GM19452 (cell line): ENCODE results near the gene ZNF497.
"Not testable (repeated sequence)": the region's sequence is repeated elsewhere in the genome, so short reads cannot be mapped to it uniquely, and the experiment has no call there.

Source experiments
- ATAC-seq: cut with Tn5 transposase; IDR thresholded peaks from one replicate; pipeline ENCODE4 v1.9.1; 2021; ENCODE audit not compliant: unreplicated experiment

The ZNF497 gene

DNA sequence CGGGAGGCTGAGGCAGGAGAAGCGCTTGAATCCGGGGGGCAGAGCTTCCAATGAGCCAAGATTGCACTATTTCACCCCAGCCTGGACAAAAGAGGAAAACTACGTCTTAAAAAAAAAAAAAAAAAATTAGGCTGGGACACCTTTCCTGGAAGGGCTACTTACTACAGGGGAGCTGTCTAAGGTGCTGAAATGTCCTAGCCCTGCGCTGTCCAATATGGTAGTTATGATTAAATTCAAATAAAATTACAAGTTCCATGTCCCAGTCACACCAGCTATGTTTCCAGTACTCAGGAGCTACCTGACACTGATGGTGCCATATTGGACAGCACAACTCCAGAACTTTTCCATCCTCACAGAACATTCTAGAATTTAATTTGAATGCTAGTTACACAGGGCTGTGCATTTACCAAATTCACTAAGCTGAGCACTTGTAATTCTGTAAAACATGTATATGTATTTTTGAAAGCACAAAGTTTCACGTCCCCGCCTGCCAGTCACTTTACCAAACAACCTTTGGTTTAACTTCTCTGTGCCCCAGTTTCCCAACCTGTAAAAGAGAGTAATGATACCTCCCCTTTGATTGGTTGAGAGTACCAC lies 45.0 kb downstream of the ZNF497 start:
- ATAC-seq, result no peak

- ATAC-seq, result no peak
These were observed 47.0 kb downstream of the ZNF497 start for GRCh38 chr19:58315580-58315979.

- no peak for ATAC-seq
These were observed 51.1 kb downstream of the ZNF497 start for GRCh38 chr19:58311345-58311865.

DNA sequence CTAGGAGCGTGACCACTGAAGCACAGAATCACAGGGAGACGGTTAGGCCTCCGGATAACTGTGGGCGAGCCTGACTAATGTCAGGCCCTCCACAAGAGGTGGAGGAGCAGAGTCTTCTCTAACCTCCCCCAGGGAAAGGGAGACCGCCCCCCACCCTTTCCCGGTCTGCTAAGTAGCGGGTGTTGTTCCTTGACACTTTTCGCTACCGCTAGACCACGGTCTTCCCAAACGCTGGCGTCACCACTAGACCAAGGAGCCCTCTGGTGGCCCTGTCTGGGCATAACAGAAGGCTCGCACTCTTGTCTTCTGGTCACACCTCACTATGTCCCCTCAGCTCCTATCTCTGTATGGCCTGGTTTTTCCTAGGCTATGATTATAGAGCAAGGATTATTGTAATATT lies 51.9 kb downstream of the ZNF497 start:
- not testable (repeated sequence) for ATAC-seq

GRCh38 chr19:58307736-58308135 lies 54.8 kb downstream of the ZNF497 start:
- ATAC-seq, result no peak

DNA sequence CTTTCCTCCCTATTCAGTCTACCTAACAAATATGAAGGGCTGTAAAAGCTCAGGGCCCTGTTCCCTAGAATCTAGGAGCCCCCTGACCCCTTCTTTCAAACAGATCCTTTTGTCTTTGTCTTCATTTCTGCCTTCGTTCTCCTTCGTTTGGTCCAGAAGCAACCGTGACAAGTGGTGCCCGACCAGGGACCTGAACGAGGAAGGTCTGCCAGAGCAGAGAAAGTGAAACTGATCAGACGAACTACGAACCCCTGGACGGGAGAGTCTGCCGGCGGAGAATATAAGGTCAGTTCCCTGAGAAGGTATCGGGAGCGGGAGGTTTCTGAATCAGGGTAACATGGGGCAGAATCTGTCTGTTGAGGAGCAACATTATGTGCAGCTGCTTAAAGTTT lies 56.6 kb downstream of the ZNF497 start:
- no peak for ATAC-seq

DNA sequence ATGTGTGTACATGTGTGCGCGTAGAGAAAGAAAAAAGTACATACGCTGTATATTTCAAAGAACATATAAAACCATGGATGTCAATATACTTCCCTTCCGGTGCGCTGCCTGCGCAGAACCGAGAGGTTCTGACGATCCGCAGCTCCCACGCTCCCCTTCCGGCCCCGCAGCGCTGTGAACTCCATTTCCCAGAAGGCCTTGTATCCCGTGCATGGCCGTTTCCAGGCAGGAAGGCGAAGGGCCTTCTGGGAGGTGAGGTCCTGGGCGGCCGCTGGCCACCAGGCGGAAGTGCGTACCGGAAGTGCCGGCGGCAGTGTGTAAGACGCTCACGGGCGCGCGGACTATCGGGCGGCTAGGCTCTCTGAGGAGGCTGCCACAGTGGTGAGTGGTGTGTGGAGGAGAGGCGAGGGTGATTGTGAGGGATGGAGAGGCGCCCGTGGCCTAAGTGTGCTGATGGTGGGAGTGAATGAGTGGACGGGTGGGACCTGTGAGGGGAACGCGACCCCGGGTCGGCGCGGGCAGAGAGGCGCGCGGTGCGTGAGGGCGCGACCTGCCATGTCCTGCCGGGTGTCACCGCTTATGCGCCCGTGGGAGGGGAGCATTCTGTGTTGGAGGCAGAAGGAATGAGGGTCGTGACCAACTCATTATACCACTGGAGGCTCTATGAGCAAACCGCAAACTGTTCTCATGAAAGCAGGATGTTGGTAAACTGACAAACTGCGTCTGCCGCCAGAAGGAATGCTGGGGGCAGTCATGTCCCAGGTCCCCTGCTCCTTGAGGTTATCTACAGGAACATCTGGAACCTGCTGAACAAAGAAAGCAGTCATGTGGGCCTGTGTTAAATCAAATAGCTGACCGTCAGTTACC lies 57.3 kb downstream of the ZNF497 start, which contains the start of gene ERVK3-1:
Gene ERVK3-1, plus strand, starts transcription at position 313 of the 867 bp plus-strand sequence. CDS start 6,792 bp downstream, outside the sequence.
- ATAC-seq, result peak; percentile 96

GRCh38 chr19:58304748-58305064 lies 57.8 kb downstream of the ZNF497 start:
- ATAC-seq, result peak; percentile 10
